HG03280 (cell line): ENCODE measurements around the gene TVP23B.
"Not testable (repeated sequence)": the region's sequence is repeated elsewhere in the genome, so short reads cannot be mapped to it uniquely, and the experiment has no call there.

Experiments
- ATAC-seq: cut with Tn5 transposase; IDR thresholded peaks from one replicate; pipeline ENCODE4 v1.9.1; 2021; ENCODE audit warnings: mild to moderate bottlenecking, moderate library complexity; ENCODE audit not compliant: unreplicated experiment

The TVP23B gene

GRCh38 chr17:18780991-18781718 lies at the start of gene TVP23B:
TVP23B (plus strand) TSS chr17:18781183; CDS start chr17:18781294, 111 bp downstream.
- ATAC-seq, result peak; percentile 98

GRCh38 chr17:18732438-18732837 lies 48.5 kb upstream of the TVP23B start:
- ATAC-seq, result not testable (repeated sequence)

- not testable (repeated sequence) for ATAC-seq
Measured at GRCh38 chr17:18733350-18733749, 47.6 kb upstream of the TVP23B start.

- not testable (repeated sequence) for ATAC-seq
Measured at GRCh38 chr17:18739616-18740391, 41.2 kb upstream of the TVP23B start.

GRCh38 chr17:18741228-18741627 lies 39.8 kb upstream of the TVP23B start:
- not testable (repeated sequence) for ATAC-seq

- not testable (repeated sequence) for ATAC-seq
Measured at GRCh38 chr17:18743699-18744421, 37.1 kb upstream of the TVP23B start, which contains the start of gene FBXW10. FBXW10 (plus strand) TSS chr17:18744054; CDS start chr17:18744245, 191 bp downstream.

- not testable (repeated sequence) for ATAC-seq
Measured at GRCh38 chr17:18744726-18745125, 36.3 kb upstream of the TVP23B start.

- not testable (repeated sequence) for ATAC-seq
Measured at GRCh38 chr17:18746551-18746950, 34.4 kb upstream of the TVP23B start.

GRCh38 chr17:18747501-18747900 lies 33.5 kb upstream of the TVP23B start:
- ATAC-seq, result not testable (repeated sequence)

GRCh38 chr17:18750242-18750641 lies 30.7 kb upstream of the TVP23B start:
- not testable (repeated sequence) for ATAC-seq

GRCh38 chr17:18753829-18754409 lies 27.1 kb upstream of the TVP23B start:
- not testable (repeated sequence) for ATAC-seq

- not testable (repeated sequence) for ATAC-seq
Measured at GRCh38 chr17:18755969-18756368, 25.0 kb upstream of the TVP23B start.

- ATAC-seq, result not testable (repeated sequence)
Measured at GRCh38 chr17:18757368-18758044, 23.5 kb upstream of the TVP23B start.

- ATAC-seq, result not testable (repeated sequence)
Measured at GRCh38 chr17:18758344-18758743, 22.6 kb upstream of the TVP23B start.

GRCh38 chr17:18760221-18760620 lies 20.8 kb upstream of the TVP23B start:
- ATAC-seq, result not testable (repeated sequence)

GRCh38 chr17:18770572-18770971 lies 10.4 kb upstream of the TVP23B start:
- ATAC-seq, result not testable (repeated sequence)

GRCh38 chr17:18771066-18771465 lies 9.9 kb upstream of the TVP23B start:
- ATAC-seq, result not testable (repeated sequence)

- no peak for ATAC-seq
Measured at GRCh38 chr17:18772471-18772870, 8.5 kb upstream of the TVP23B start.

- not testable (repeated sequence) for ATAC-seq
Measured at GRCh38 chr17:18781805-18782204, 822 bp downstream of the TVP23B start.

GRCh38 chr17:18785933-18786332 lies 5.0 kb downstream of the TVP23B start:
- not testable (repeated sequence) for ATAC-seq
